GM18511 (cell line): ENCODE measurements around the gene GLTP.
"Not testable (repeated sequence)": the region's sequence is repeated elsewhere in the genome, so short reads cannot be mapped to it uniquely, and the experiment has no call there.

Experiments
- ATAC-seq: cut with Tn5 transposase; IDR thresholded peaks from one replicate; pipeline ENCODE4 v1.9.1; 2021; ENCODE audit warnings: mild to moderate bottlenecking, moderate library complexity; ENCODE audit not compliant: unreplicated experiment

Gene GLTP

DNA sequence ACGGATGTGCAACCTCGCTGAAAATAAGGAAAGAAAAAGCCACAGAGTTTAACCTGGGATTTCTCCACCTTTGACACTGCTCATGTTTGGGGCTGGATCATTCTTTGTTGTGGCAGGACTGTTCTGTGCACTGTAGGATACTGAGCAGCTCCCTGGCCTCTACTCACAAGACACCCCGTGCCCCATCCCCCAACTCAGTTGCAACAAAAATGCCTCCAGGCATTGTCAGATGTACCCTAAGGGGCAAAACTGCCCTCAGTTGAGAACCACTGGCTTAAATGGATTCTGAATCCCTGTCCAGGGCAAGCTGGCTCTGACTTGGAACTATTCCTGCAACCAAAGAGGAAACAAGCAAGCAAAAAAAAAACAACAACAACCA lies 2.1 kb downstream of the GLTP start:
- ATAC-seq = no peak

GRCh38 chr12:109877504-109878246 lies 2.7 kb downstream of the GLTP start:
- no peak for ATAC-seq

- ATAC-seq = no peak
Observed at GRCh38 chr12:109876406-109876805, 3.9 kb downstream of the GLTP start.

- no peak for ATAC-seq
Observed at GRCh38 chr12:109875572-109876131, 4.7 kb downstream of the GLTP start.

GRCh38 chr12:109873653-109874052 lies 6.7 kb downstream of the GLTP start:
- ATAC-seq = no peak

GRCh38 chr12:109871668-109872314 lies 8.6 kb downstream of the GLTP start:
- ATAC-seq = no peak

DNA sequence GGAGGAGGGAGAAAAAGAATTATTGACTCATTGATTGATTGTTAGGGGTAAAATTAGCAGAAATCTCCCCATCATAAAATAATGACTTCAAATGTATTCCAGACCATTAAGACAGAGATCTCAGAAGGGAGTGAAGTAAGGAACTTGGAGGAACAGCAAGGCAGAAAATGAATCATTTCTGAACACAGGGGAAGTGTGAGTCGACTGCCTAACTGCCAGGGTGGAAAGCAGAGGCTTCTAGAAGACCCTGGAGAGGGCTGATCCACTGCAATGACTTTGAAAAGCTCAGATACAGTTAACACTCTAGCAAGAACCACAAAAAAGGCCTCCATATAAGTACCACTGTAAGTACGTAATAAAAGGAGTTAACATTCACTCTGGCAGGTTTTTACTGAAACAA lies 9.7 kb downstream of the GLTP start:
- no peak for ATAC-seq

DNA sequence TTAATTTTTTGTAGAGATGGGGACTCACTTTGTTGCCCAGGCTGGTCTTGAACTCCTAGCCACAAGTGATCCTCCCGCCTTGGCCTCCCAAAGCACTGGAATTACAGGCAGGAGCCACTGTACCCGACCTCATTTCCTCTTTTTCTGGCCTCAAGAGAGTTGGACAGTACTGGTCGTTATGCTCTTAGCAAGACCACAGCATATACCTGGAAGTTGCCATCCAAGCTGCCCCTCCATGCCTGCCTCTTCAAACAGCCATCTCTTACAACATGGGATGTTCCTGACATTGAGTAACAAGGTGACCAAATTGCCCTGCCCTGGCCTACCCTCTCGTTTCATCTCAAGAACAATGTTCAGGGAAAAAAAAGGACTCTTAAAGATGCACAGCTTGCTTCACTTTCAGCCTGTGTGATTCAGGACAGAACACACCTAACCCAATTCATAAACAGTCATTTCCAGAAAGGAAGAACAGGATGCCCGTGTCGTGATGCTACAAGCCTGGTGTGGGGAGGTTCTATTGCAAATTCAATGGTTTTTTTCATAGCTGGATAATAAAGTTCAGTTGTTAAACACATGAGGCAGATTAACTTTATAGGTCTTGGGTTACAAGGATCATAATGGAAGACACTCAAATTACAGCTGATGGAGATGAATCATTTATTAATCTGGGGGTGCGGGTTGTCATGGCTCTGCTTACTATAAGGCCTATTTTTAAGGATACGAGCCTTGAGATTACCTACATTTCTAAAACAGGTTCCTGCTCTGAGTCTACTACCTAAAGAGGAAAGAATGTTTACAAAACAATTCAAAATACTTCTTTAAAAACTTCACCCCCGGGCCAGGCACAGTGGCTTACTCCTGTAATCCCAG lies 11.9 kb downstream of the GLTP start:
- ATAC-seq = no peak

DNA sequence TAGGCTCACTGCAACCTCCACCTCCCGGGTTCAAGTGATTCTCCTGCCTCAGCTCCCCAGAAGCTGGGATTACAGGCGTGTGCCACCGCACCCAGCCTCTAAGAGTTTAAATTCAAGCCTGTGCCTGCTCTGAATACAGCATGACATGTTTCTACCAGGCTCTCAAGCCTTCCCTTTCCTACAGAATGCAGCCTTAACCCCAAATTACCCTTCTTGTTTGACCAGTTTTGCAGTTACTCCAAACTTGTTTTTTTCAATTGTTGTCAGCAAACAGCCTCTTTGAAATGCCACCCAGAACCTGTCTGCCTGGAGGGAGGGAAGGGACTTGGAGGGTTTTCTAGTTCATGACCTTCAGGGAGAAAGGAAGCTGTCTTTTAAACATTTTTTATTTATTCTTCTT lies 15.4 kb downstream of the GLTP start:
- no peak for ATAC-seq

GRCh38 chr12:109863847-109864712 lies 16.3 kb downstream of the GLTP start:
- no peak for ATAC-seq

GRCh38 chr12:109862491-109862890 lies 17.9 kb downstream of the GLTP start:
- ATAC-seq = not testable (repeated sequence)

GRCh38 chr12:109861689-109862314 lies 18.5 kb downstream of the GLTP start:
- ATAC-seq = no peak

DNA sequence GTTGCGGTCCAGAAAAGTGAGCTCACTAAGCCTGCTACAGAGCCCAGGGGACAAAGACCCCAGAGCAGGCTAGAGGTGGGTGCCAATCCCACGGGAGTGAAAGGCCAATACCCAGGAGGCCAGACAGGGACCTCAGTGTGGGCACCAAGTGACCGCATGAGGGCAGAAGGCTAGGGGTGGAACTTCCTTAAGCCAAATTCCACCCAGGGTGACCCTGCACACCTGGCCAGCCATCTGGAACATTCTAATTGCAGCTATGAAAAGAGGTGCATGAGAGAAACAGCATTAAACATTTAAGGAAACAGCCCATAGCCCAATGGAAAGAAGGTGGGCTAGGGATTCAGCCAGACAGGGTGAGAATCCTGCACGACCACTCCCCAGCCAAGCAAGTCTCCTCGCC lies 19.4 kb downstream of the GLTP start:
- ATAC-seq = no peak

DNA sequence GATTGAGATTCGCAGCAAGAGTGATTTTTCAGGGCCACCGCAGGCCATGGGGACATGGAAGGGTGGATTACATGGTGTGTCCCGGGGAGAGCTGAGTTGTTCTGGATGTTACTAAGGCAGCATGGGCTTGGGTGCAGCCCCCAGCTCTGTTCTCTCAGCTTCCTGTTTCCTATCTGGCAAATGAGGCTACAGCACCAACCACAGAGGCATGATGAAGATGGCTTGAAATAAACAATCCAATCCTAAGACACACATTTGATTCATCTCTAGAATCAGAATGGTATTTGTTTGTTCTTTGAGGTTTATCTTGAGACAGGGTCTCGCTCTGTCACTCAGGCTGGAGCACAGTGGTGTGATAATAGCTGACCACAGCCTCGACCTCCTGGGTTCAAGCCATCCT lies 21.6 kb downstream of the GLTP start:
- no peak for ATAC-seq

- no peak for ATAC-seq
Observed at GRCh38 chr12:109857715-109858114, 22.6 kb downstream of the GLTP start.

DNA sequence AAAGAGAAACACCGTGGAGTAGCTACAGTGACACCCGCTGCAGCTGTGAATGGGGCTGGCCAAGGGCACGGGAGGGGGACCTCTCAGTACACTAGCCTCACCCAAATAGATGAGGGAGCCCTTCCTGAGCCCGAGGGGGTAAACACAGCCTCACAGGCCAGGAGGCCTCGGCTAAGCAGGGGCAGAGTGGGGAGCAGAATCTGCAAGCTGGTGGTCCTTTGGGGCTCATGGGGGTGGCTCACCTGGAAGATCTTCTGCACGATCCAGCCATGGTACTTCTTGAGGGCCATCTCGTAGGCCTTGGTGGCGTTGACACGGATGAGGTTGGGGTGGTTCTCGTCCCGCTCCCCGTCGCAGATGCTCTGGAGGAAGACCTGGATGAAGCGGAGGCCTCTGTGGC lies 25.0 kb downstream of the GLTP start:
- ATAC-seq = no peak

DNA sequence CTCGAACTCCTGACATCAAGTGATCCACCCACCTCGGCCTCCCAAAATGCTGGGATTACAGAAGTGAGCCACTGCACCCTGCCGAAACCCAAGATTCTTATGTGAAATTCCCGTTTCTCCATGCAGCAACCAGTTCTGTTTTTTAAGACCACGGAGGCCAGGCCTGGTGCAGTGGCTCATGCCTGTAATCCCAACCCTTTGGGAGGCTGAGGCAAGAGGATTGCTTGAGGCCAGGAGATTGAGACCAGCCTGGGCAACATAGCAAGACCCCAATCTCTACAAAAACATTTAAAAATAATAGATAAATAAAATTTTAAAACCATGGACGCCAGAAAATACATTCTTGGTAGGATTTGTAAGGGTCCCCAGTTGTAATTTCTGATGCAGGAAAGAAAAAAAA lies 29.8 kb downstream of the GLTP start:
- not testable (repeated sequence) for ATAC-seq

DNA sequence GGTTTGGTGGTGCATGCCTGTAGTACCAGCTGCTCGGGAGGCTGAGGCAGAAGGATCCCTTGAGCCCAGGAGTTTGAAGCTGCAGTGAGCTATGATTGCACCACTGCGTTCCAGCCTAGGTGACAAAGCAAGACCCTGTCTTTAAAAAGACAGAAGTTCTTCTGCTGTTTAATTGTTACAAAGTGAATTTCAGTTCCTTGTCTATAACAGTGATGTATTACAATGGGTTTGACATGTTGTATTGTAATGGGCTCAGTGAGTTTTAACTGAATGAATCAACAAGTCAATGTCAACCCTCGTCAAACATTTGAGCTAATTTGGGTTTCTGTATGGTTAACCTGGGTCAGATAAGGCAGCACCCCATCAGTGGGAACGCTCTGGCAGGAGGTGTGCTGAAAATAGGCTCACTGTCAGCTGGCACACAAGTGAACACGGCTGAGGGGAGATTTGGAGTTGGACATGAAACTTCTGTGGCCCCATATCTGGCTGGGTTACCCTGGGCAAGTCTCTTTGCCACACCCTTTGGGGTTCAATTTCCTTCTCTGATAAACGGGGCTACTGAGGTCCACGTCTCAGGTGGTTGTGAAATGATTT lies 33.1 kb downstream of the GLTP start:
- ATAC-seq = no peak

- no peak for ATAC-seq
Observed at GRCh38 chr12:109845824-109846205, 34.5 kb downstream of the GLTP start.
